ENCODE results near the gene NEDD8.

Gene NEDD8

GRCh38 chr14:24258548-24259265 lies 26.5 kb upstream of the NEDD8 start:
- TF ChIP-seq CSDC2 (CRISPR knock-in tag; IDR thresholded peaks at IDR 0.05) (no peak), GLIS3 (CRISPR knock-in tag; IDR thresholded peaks at IDR 0.05) (no peak), ZNF8 (CRISPR knock-in tag; IDR thresholded peaks at IDR 0.05) (no peak), ISL1 (CRISPR knock-in tag; IDR thresholded peaks at IDR 0.05) (no peak), ZNF70 (CRISPR knock-in tag; IDR thresholded peaks at IDR 0.05) (no peak), ARNTL (CRISPR knock-in tag; IDR thresholded peaks at IDR 0.05; ENCODE audit: borderline replicate concordance, low read depth) (no peak), RARB (CRISPR knock-in tag; IDR thresholded peaks at IDR 0.05) (no peak), SNAI2 (CRISPR knock-in tag; IDR thresholded peaks at IDR 0.05) (no peak)
- no peak for ATAC-seq

- TF ChIP-seq ZFP3 (CRISPR knock-in tag; IDR thresholded peaks at IDR 0.05) (no peak), SNAI2 (CRISPR knock-in tag; IDR thresholded peaks at IDR 0.05) (no peak), TCF4 (CRISPR knock-in tag; IDR thresholded peaks at IDR 0.05; ENCODE audit: borderline replicate concordance) (no peak), CSRNP3 (CRISPR knock-in tag; IDR thresholded peaks at IDR 0.05) (no peak), TOX (CRISPR knock-in tag; IDR thresholded peaks at IDR 0.05; ENCODE audit: borderline replicate concordance) (no peak), ZNF8 (CRISPR knock-in tag; IDR thresholded peaks at IDR 0.05) (no peak)
- ATAC-seq: no peak
These were observed 26.0 kb upstream of the NEDD8 start for GRCh38 chr14:24258119-24258518.

- ATAC-seq: no peak
- no peak for TF ChIP-seq ISL1 (CRISPR knock-in tag; IDR thresholded peaks at IDR 0.05)
- TF ChIP-seq PPARA (CRISPR knock-in tag; IDR thresholded peaks at IDR 0.05; ENCODE audit: borderline replicate concordance): no peak
- TF ChIP-seq POU6F1 (CRISPR knock-in tag; IDR thresholded peaks at IDR 0.05; ENCODE audit: borderline replicate concordance, low read depth): no peak
- TF ChIP-seq TCF4 (CRISPR knock-in tag; IDR thresholded peaks at IDR 0.05; ENCODE audit: borderline replicate concordance): no peak
- no peak for TF ChIP-seq ARNTL (CRISPR knock-in tag; IDR thresholded peaks at IDR 0.05; ENCODE audit: borderline replicate concordance, low read depth)
- TF ChIP-seq PATZ1 (CRISPR knock-in tag; IDR thresholded peaks at IDR 0.05; ENCODE audit: borderline replicate concordance): no peak
These were observed 24.8 kb upstream of the NEDD8 start for GRCh38 chr14:24256960-24257359.

- ATAC-seq: no peak
- TF ChIP-seq ZFP3 (CRISPR knock-in tag; IDR thresholded peaks at IDR 0.05) (no peak), ZFP30 (CRISPR knock-in tag; IDR thresholded peaks at IDR 0.05) (no peak), CSDC2 (CRISPR knock-in tag; IDR thresholded peaks at IDR 0.05) (no peak)
These were observed 24.0 kb upstream of the NEDD8 start for GRCh38 chr14:24255931-24256711.

- TF ChIP-seq CSRNP3 (CRISPR knock-in tag; IDR thresholded peaks at IDR 0.05) (no peak), ARNTL (CRISPR knock-in tag; IDR thresholded peaks at IDR 0.05; ENCODE audit: borderline replicate concordance, low read depth) (no peak), TSHZ2 (CRISPR knock-in tag; IDR thresholded peaks at IDR 0.05) (no peak), RARB (CRISPR knock-in tag; IDR thresholded peaks at IDR 0.05) (no peak)
- ATAC-seq: no peak
These were observed 23.3 kb upstream of the NEDD8 start for GRCh38 chr14:24255438-24255837.
